Panc1 (cell line): Measurements from ENCODE around the gene DPM1. TPM values are rescaled to one million over a fixed set of nuclear protein-coding genes. Genes with fewer than 3 reads are reported as not detected.

Experiments used
- ATAC-seq: fragments of 200-7000 bp; cut with Tn5 transposase; 2 replicates; pipeline ENCODE4 v1.9.1; 2020; ENCODE audit warnings: mild to moderate bottlenecking, moderate library complexity
- BruUV-seq: library from RNA; stranded (reverse); fragments of 400-500 nt; replicated peaks from 2 replicates; lab custom pipeline; 2021; lab: Mats Ljungman, UMichigan
- CTCF ChIA-PET: fragments of 300-600 bp; sonication (Branson Sonifier 250); formaldehyde crosslinking; loops from one replicate; lab custom pipeline; 2022; ENCODE audit warnings: antibody characterized with exemption; lab: Charles Lee
- POLR2A ChIA-PET: fragments of 300-600 bp; sonication (Branson Sonifier 250); formaldehyde crosslinking; loops from one replicate; lab custom pipeline; 2022; ENCODE audit warnings: antibody characterized with exemption; lab: Charles Lee
- DNase-seq: peaks from one replicate; pipeline ENCODE4 v3.0.0-alpha.2; 2010; ENCODE audit warnings: low read depth, low spot score
- H3K27ac ChIP-seq: 2 replicates; pipeline ENCODE4 v1.5.1; 2011; ENCODE audit warnings: mild to moderate bottlenecking, low read length, inconsistent platforms
- H3K27me3 ChIP-seq: fragments of 200-500 bp; sonication (Bioruptor generic); 2 replicates; pipeline ENCODE4 v1.6.0; 2014; ENCODE audit warnings: low read length, inconsistent platforms; ENCODE audit not compliant: control insufficient read depth, insufficient read depth
- H3K36me3 ChIP-seq: fragments of 200-500 bp; sonication (Bioruptor generic); 2 replicates; pipeline ENCODE4 v1.5.1; 2014; ENCODE audit warnings: inconsistent platforms, mild to moderate bottlenecking, low read length, moderate library complexity; ENCODE audit not compliant: control insufficient read depth, insufficient read depth
- H3K4me1 ChIP-seq: 2 replicates; pipeline ENCODE4 v1.5.1; 2011; ENCODE audit warnings: inconsistent platforms, mild to moderate bottlenecking, low read length, moderate library complexity; ENCODE audit not compliant: control insufficient read depth, insufficient read depth
- H3K4me3 ChIP-seq, 2 experiments: 2 replicates each; pipeline ENCODE4 v1.5.1; 2011 to 2012; ENCODE audit warnings: low read depth in 2 of 2, low read length in 2 of 2, mild to moderate bottlenecking in 2 of 2, inconsistent platforms in 1 of 2, moderate library complexity in 1 of 2
- H3K9me3 ChIP-seq: fragments of 200-500 bp; sonication (Bioruptor generic); 2 replicates; pipeline ENCODE4 v1.5.1; 2014; ENCODE audit warnings: low read depth, mild to moderate bottlenecking, inconsistent platforms, low read length, moderate library complexity; ENCODE audit not compliant: control insufficient read depth, insufficient read depth
- CTCF ChIP-seq: fragments of 450-650 bp; IDR thresholded peaks from 2 replicates; pipeline ENCODE4 v1.5.1; 2017; ENCODE audit warnings: mild to moderate bottlenecking
- POLR2AphosphoS5 ChIP-seq: IDR thresholded peaks from 2 replicates; pipeline ENCODE4 v1.6.1; 2012; ENCODE audit warnings: mild to moderate bottlenecking, low read depth, low read length, moderate library complexity
- REST ChIP-seq, 2 experiments: IDR thresholded peaks; 2 replicates each; pipeline ENCODE4 v1.6.1; 2011 to 2012; ENCODE audit warnings: low read depth in 2 of 2, control low read depth in 1 of 2, low read length in 1 of 2, mild to moderate bottlenecking in 1 of 2, moderate library complexity in 1 of 2; ENCODE audit not compliant: insufficient read depth in 1 of 2
- SIN3A ChIP-seq: IDR thresholded peaks from 2 replicates; pipeline ENCODE4 v1.6.1; 2012; ENCODE audit warnings: low read depth, mild to moderate bottlenecking, low read length, moderate library complexity, borderline replicate concordance; ENCODE audit not compliant: insufficient read depth
- TCF7L2 ChIP-seq: IDR thresholded peaks from 2 replicates; pipeline ENCODE4 v1.6.1; 2011; ENCODE audit warnings: mild to moderate bottlenecking, low read depth, low read length, inconsistent platforms
- in situ Hi-C: cut with HindIII; loops from 2 replicates; pipeline ENCODE4 v1.10.0; 2016; ENCODE audit warnings: low sequenced_read_pairs, low pct_unique_long_range_greater_than_20kb
- intact Hi-C: fragments of 100-400 bp; cut with micrococcal nuclease; formaldehyde crosslinking; loops from one replicate; pipeline ENCODE4 v1.10.0; 2022; ENCODE audit not compliant: unreplicated experiment
- total RNA-seq: library from RNA; stranded (reverse); gene quantifications from one replicate; pipeline ENCODE4 v1.2.1, GENCODE V29; 2021; ENCODE audit not compliant: unreplicated experiment

DPM1 gene
- total RNA-seq, 1 experiment from 2014 or later, result 50.2 TPM

- Histone ChIP-seq H3K27ac (no peak overlapping the region), H3K27me3 (no peaks in the 10 kb centered on the region), H3K36me3 (peaks cover 8% of the 10 kb centered on the region; the same call in 1 of the 2 replicates), H3K9me3 (no peaks in the 10 kb centered on the region), H3K4me3 (no peak overlapping the region), H3K4me1 (peaks cover 21% of the 10 kb centered on the region)
- intact Hi-C loops, result no loop called here
- TF ChIP-seq TCF7L2 (no peak), REST (IDR thresholded peaks at IDR 0.05; ENCODE audit: insufficient read depth in 1 of 2, low read depth in 2 of 2, low read length in 1 of 2) (no peak), CTCF (no peak), SIN3A (no peak), POLR2AphosphoS5 (no peak)
- no peak for DNase-seq
- in situ Hi-C loops, result no loop called here
- CTCF ChIA-PET, result no interaction called here
- no TSS peak for BruUV-seq
- ATAC-seq, result no peak
- POLR2A ChIA-PET, result interaction anchor here (0.6 to 0.7 kb wide), 2 partner anchors 21 to 74 kb away, joined by 3 to 5 read pairs; no protein-coding TSS in a partner anchor
These were observed 47.3 kb downstream of the DPM1 start for GRCh38 chr20:50911030-50911429.

- ChIA-PET POLR2A (no interaction called here), CTCF (no interaction called here)
- no peak overlapping the region for H3K4me3 ChIP-seq
- no peak for DNase-seq
- intact Hi-C loops, result no loop called here
- H3K27ac ChIP-seq, result no peak overlapping the region
- in situ Hi-C loops, result no loop called here
- H3K27me3 ChIP-seq, result no peaks in the 10 kb centered on the region
- TF ChIP-seq SIN3A (no peak), POLR2AphosphoS5 (no peak), REST (IDR thresholded peaks at IDR 0.05; ENCODE audit: insufficient read depth in 1 of 2, low read depth in 2 of 2, low read length in 1 of 2) (no peak), TCF7L2 (no peak), CTCF (no peak)
- no peak for ATAC-seq
- H3K9me3 ChIP-seq, result no peaks in the 10 kb centered on the region
- BruUV-seq, result no TSS peak
- H3K4me1 ChIP-seq, result peaks cover 11% of the 10 kb centered on the region
- H3K36me3 ChIP-seq, result peaks cover 2% of the 10 kb centered on the region; the same call in 1 of the 2 replicates
These were observed 48.9 kb downstream of the DPM1 start for GRCh38 chr20:50909413-50909812.
